C4-2B (cell line): ENCODE measurements around the gene RAB44.

Experiments used
- CTCF ChIP-seq: fragments of 450-650 bp; conservative IDR thresholded peaks from 2 replicates; pipeline ENCODE4 v1.5.1; 2017; ENCODE audit warnings: mild to moderate bottlenecking
- ZFX ChIP-seq: fragments of 450-650 bp; IDR thresholded peaks from 2 replicates; pipeline ENCODE4 v1.6.1; 2017

GRCh38 chr6:36757943-36758508, 60.4 kb downstream of the RAB44 start:
- no peak for TF ChIP-seq CTCF
- TF ChIP-seq ZFX: no peak
